Astrocyte (in vitro differentiated cells and primary cell): Measurements from ENCODE around the gene SRGAP2B.
"Not testable (repeated sequence)": the region's sequence is repeated elsewhere in the genome, so short reads cannot be mapped to it uniquely, and the experiment has no call there.

Source experiments
- CTCF ChIP-seq: IDR thresholded peaks from 2 replicates; pipeline ENCODE4 v1.5.1; 2011; ENCODE audit warnings: low read depth, mild to moderate bottlenecking, inconsistent platforms, low read length, moderate library complexity; ENCODE audit not compliant: insufficient read depth
- EZH2 ChIP-seq: IDR thresholded peaks from 2 replicates; pipeline ENCODE4 v1.6.1; 2012; ENCODE audit warnings: mild to moderate bottlenecking, low read length, inconsistent platforms; ENCODE audit not compliant: insufficient read depth

- TF ChIP-seq CTCF, EZH2: not testable (repeated sequence)
These were observed 131.6 kb downstream of the SRGAP2B start for GRCh38 chr1:144963571-144963970.
